Fibroblast of pulmonary artery (primary cell): ENCODE results near the gene PAIP2.
"Not testable (repeated sequence)": the region's sequence is repeated elsewhere in the genome, so short reads cannot be mapped to it uniquely, and the experiment has no call there.

Experiments used
- DNase-seq: peaks from one replicate; pipeline ENCODE4 v3.0.0-alpha.2; 2010; ENCODE audit warnings: low read depth
- H3K4me3 ChIP-seq: replicated peaks from 2 replicates; pipeline ENCODE4 v1.5.1; 2011; ENCODE audit warnings: low read depth, mild to moderate bottlenecking, control low read depth, low read length, moderate library complexity
- TF ChIP-seq, protein P1 (sequence below): IDR thresholded peaks from 2 replicates; pipeline ENCODE4 v1.5.1; 2011; ENCODE audit warnings: mild to moderate bottlenecking, control low read depth, low read length, inconsistent platforms; ENCODE audit errors: missing control alignments

The PAIP2 gene

DNA sequence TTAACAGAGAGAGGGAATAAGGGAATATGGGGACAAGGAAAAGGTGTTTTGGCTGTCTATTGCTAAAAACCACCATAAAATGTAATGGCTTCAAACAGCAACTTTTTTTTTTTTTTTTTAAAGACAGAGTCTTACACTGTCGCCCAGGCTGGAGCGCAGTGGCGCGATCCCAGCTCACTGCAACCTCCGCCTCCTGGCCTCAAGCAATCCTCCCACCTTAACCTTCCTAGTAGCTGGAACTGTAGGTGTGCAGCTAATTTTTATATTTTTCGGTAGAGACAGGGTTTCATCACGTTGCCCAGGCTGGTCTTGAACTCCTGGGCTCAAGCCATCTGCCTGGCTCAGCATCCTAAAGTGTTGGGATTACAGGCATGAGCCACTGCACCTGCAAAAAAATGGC lies 66.5 kb downstream of the PAIP2 start:
- no peak for DNase-seq

DNA sequence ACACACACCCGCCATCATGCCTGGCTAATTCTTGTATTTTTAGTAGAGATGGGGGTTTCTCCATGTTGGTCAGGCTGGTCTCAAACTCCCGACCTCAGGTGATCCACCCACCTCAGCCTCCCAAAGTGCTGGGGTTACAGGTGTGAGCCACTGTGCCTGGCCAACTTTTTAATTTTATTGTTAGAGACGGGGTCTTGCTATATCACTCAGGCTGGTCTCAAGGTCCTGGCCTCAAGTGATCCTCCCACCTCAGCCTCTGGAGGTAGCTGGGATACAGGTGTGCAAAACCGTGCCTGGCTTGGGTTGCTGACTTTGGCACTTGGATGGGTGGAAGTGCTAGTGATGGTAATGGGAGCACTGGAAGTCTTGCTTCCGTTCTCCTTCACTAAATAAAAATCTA lies 67.5 kb downstream of the PAIP2 start:
- not testable (repeated sequence) for H3K4me3 ChIP-seq, DNase-seq

More for the DNA sequence above, 66.5 kb downstream of the PAIP2 start:
- no peak overlapping the region for H3K4me3 ChIP-seq
- TF ChIP-seq, protein P1, sequence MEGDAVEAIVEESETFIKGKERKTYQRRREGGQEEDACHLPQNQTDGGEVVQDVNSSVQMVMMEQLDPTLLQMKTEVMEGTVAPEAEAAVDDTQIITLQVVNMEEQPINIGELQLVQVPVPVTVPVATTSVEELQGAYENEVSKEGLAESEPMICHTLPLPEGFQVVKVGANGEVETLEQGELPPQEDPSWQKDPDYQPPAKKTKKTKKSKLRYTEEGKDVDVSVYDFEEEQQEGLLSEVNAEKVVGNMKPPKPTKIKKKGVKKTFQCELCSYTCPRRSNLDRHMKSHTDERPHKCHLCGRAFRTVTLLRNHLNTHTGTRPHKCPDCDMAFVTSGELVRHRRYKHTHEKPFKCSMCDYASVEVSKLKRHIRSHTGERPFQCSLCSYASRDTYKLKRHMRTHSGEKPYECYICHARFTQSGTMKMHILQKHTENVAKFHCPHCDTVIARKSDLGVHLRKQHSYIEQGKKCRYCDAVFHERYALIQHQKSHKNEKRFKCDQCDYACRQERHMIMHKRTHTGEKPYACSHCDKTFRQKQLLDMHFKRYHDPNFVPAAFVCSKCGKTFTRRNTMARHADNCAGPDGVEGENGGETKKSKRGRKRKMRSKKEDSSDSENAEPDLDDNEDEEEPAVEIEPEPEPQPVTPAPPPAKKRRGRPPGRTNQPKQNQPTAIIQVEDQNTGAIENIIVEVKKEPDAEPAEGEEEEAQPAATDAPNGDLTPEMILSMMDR: no peak

DNA sequence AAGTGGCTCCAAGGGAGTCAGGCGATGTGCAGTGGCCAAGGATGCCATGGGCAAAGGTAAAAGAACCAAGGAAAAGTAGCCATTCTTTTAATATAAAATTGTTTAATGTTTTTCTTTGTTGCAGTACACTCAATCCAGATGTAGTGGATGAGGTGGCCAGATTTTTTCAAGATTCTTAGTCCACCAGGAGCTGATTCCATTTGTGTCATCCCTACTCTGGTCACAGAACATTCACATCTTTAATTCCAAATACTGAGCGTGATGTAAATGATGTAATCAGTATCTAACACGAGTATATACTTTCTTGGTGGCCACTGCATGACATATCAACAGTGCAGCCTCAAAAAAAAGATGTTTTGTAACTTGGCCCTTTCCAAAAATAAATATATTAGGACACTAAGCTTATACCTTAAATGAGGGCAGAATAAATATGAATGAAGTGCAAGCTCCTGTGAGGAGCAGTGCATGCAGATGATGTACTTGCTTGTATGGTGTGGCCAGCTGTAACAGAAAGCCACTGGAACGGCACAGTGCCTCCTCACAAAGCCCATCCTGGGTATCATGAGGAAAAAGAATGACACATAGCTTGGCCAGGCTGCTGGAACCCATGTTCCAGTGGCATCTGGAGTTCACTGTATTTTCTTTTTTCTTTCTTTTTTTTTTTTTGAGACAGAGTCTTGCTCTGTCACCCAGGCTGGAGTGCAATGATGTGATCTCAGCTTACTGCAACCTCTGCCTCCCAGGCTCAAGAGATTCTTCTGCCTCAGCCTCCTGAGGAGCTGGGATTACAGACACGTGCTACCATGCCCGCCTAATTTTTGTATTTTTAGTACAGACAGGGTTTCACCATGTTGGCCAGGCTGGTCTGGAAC lies 68.7 kb downstream of the PAIP2 start:
- TF ChIP-seq, protein P1: no peak
- no peak for DNase-seq
- H3K4me3 ChIP-seq: no peak overlapping the region

DNA sequence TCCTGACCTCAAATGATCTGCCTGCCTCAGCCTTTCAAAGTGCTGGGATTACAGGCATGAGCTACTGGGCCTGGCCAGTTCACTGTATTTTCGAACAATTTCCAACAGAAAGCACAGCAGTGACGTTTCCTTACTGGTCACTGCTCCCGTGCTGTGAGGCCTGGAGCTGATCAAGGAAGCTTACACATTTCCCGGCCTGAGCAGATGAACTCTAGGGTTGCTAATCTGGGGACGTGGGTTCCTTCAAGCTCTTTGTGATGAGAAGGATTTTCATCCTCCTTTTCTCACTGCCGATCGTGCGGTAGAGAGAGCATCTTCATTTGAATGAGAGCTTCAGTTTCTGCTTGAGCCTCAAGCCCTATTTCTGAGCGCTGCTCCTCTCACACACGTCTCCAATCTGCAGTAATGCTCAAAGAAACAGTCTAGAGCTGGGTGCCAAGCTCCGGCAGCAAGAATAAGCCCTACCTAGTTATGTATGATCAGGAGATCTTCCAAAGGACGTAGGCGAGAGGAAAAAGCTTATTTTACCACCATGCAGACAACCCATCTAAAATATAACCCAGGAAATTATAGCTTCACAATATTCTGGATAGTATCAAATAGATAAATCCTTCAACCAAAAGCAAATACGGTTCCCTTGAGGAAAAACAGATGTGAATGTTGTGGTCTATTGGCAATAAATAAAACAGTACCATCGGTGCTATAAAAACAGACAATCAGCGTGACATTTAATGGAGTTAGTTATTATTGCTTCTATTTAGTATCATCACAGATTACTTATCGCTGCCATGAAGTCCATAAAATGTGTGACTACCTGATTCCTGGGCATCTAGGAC lies 69.6 kb downstream of the PAIP2 start:
- DNase-seq: no peak
- TF ChIP-seq, protein P1: no peak
- no peak overlapping the region for H3K4me3 ChIP-seq

DNA sequence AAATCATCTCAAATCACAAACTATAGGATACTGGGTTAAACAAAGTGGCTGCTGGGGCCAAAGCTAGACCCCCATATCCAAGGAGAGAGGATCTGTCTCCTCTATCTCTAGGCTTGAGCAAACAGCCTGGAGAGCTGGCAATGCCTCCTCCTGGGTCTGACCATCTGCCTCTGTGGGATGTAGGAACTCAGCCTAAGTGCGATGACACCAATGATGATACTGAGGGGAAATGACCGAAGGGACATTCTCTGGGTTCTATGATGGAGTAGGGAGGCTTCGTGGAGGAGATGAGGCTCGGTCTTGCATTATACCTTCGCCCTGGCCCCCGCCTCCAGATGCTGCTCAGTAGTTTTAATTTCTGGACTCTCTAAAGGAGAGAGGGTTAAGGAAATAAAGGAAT lies 71.5 kb downstream of the PAIP2 start:
- no peak overlapping the region for H3K4me3 ChIP-seq
- TF ChIP-seq, protein P1: no peak
- no peak for DNase-seq

DNA sequence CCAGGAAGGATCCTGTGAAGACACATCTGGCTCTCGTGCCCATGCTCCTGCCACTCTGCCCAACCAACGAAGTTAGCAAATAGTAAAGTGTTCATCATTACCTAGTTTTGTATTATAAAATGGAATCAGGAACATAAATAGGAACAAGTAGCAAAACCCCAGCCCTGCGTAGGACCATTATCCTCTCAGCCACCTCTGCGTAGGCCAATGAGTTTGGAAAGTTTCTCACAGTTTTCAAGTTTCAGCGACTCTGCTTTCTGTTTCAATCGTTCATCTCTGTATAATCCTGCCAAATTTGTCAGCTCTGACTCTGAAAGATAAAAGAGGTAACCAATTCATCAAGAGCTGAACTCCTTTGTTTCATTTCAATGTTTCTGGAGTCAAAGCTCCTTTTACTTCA lies 72.3 kb downstream of the PAIP2 start:
- H3K4me3 ChIP-seq: no peak overlapping the region
- no peak for DNase-seq
- TF ChIP-seq, protein P1: no peak

DNA sequence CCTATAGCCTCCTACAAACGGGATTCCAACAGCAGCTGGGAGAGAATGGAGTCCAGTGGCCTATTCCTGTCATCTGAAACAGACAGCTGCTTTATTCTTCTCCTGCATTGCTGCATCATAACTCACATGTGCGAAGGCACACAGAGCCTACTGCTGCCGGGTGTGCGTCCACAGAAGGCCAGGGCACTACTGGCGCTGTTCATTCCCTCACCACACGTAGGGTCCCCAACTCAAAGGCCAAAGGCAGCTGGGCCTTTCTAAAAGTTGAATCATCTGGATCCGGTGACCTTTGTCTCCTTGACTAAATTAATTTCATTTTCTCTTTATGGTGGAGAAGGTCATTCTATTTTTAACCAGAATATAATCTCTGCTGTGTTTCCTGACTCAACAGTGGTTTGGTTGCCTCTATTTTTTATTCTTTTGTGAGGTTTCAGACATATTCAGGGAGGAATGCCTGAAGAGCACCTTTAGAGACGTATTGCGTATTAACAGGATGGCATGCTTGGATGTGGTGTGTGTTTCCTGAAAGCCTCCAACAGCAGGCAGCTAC lies 73.0 kb downstream of the PAIP2 start:
- DNase-seq: no peak
- no peak overlapping the region for H3K4me3 ChIP-seq
- TF ChIP-seq, protein P1: no peak
